RPMI8226 (cell line): ENCODE results near the gene RASIP1.
"Not testable (repeated sequence)": the region's sequence is repeated elsewhere in the genome, so short reads cannot be mapped to it uniquely, and the experiment has no call there.

ENCODE experiments used
- DNase-seq: peaks from one replicate; pipeline ENCODE4 v3.0.0-alpha.2; 2015

The RASIP1 gene, protein sequence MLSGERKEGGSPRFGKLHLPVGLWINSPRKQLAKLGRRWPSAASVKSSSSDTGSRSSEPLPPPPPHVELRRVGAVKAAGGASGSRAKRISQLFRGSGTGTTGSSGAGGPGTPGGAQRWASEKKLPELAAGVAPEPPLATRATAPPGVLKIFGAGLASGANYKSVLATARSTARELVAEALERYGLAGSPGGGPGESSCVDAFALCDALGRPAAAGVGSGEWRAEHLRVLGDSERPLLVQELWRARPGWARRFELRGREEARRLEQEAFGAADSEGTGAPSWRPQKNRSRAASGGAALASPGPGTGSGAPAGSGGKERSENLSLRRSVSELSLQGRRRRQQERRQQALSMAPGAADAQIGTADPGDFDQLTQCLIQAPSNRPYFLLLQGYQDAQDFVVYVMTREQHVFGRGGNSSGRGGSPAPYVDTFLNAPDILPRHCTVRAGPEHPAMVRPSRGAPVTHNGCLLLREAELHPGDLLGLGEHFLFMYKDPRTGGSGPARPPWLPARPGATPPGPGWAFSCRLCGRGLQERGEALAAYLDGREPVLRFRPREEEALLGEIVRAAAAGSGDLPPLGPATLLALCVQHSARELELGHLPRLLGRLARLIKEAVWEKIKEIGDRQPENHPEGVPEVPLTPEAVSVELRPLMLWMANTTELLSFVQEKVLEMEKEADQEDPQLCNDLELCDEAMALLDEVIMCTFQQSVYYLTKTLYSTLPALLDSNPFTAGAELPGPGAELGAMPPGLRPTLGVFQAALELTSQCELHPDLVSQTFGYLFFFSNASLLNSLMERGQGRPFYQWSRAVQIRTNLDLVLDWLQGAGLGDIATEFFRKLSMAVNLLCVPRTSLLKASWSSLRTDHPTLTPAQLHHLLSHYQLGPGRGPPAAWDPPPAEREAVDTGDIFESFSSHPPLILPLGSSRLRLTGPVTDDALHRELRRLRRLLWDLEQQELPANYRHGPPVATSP

DNA sequence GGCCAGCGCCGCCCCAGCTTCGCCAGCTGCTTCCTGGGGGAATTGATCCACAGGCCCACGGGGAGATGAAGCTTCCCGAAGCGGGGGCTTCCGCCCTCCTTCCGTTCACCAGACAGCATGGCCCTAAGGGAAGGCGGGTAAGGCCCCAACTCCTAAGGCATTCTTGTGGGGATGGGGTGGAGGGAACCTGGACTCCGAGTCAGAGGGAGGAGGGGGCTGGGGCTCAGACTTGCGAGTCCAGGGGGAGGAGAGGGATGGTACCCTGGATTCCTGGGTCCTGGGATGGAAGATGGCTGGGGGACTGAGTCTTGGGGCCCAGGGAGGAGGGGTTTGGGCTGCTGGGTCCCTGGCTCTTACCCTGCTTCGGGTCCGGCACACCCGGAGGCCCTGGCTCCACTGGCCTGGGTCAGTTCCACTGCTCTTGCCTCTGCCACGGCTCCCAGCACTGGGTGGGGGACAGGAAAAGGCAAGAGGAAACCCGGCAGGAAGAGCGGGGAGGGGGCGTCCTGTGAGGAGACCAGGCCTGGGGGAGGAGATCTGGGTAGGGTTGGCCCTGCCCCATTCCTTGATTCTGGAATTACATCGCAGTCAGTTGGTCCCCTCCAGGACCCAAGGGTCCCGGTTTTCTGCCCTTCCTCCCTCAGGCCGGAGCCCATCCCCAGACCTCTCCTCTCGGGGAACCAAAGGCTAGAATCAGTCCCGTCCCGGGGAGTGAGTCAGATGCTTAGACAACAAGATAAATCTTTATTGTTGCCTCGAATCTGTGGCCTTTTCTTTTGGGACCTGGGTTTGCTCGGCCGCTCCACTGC is at the start of gene RASIP1:
Gene RASIP1 (minus strand): TSS at position 447 of the 809 bp plus-strand sequence. CDS start 328 bp downstream, at position 119.
- no peak for DNase-seq

DNA sequence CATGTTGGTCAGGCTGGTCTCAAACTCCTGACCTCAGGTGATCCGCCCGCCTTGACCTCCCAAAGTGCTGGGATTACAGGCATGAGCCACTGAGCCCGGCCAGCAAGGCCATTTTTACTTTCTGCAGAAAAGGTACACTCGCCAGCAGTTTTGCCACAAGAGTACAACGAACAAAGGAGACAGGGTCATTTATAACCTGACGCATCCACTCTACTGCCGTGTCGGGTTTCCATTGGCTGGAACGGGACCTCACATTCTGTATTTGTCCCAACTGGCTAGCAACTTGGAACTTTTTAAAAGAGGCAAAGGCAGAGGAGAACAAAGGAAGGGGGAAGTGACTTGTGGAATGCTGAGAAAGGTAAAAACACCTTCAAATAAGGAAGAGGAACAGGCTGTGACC is 46.9 kb upstream of the RASIP1 start:
- DNase-seq, result not testable (repeated sequence)

DNA sequence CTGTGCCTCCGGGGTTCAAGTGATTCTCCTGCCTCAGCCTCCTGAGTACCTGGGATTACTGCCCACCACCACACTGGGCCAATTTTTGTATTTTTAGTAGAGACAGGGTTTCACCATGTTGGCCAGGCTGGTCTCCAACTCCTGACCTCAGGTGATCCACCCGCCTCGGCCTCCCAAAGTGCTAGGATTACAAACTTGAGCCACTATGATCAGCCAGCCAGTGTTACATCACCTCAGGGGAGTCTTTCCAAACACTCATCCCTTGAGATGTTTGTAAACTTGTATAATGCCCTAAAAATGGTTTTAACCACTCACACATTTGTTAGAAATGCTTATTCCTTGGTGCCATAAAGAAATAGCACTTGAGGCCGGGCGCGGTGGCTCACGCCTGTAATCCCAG is 46.0 kb upstream of the RASIP1 start:
- not testable (repeated sequence) for DNase-seq

DNA sequence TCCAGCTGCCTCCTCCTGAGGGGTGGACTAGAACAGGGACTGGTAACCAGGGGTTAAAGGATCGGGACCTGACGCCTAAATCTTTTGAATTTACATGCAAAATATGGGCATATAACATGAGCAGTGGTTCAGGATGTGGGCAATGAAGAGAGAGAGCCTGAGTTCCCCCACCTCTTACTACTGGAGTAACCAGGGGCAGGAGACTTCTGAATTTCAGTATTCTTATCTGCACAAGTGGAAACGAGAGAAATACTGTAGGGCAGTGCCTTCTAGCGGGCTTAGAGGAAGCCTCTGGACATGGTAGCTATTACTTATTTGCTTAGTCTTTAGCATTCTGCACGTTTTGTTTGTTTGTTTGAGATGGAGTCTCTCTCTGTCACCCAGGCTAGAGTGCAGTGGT is 44.1 kb upstream of the RASIP1 start:
- DNase-seq, result peak; percentile 26

DNA sequence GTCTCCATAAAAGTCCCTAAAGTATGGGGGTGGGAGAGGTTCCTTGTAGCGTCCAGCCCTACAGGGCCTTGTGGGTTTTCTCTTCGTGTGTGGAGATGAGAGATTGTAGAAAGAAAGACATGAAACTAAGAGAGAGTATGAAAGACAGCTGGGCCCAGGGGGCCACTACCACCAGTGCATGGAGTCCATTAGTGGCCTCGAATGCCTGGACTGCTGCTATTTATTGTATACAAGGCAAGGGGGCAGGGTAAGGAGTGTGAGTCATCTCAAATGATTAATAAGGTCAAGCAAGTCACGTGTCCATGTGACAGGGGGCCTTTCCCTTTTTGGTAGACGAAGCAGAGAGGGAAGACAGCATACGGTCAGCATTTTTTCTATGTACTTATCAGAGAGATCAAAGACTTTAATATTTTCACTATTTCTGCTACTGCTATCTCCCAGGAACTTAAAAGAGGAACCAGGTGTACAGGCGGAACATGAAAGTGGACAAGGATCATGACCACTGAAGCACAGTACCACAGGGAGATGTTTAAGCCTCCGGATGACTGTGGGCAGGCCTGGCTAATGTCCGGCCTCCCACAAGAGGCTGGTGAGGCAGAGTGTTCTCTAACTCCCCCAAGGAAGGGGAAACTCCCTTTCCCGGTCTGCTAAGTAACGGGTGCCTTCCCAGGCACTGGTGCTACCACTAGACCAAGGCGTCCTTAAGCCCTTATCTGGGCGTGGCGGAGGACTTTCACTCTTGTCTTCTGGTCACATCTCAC is 40.4 kb upstream of the RASIP1 start:
- DNase-seq, result peak; percentile 44

DNA sequence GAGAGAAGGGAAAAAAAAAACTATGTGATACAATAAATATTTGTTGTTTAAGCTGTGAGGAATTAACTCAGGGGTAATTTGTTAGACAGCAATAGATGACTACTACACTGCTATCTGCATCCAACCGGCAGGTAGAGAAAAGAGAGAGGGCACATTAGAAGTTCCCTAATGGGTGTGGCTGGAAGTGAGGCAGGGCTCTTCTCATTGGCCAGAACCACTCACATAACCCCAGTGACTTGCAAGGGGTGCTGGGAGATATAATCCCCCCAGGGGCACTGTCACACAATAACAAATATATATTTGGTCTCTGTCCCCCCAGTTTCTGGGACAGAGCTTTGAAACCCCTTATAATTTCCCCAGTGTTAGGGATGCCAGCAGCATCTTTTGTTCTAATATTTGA is 39.2 kb upstream of the RASIP1 start:
- DNase-seq, result no peak

DNA sequence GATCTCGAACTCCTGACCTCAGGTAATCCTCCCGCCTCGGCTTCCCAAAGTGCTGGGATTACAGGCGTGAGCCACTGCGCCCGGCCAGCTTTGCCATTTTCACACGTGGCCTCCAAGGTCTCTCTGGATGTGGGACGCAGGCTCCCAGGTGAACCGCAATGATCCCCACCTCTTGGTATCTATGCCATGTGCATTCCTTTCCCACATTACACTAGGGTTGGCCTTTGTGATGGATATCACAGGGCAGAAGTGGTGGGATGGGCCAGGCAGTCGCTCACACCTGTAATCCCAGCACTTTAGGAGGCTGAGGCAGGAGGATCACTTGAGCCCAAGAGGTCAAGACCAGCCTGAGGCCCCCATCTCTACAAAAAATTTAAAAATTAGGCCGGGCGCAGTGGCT is 37.3 kb upstream of the RASIP1 start:
- DNase-seq, result no peak

DNA sequence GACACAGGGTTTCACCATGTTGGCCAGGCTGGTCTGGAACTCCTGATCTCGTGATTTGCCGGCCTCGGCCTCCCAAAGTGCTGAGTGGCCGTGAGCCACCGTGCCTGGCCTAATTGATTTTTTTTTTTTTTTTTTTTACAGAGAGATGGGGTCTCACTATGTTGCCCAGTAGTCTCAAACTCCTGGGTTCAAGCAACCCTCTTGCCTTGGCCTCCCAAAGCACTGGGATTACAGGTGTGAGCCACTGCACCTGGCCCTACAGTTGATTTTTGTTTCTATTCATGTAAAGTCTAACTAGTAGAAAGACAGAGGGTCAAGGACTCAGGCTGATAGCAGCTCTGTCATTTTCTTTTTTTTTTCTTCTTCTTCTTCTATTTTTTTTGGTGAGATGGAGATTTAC is 36.7 kb upstream of the RASIP1 start:
- no peak for DNase-seq

DNA sequence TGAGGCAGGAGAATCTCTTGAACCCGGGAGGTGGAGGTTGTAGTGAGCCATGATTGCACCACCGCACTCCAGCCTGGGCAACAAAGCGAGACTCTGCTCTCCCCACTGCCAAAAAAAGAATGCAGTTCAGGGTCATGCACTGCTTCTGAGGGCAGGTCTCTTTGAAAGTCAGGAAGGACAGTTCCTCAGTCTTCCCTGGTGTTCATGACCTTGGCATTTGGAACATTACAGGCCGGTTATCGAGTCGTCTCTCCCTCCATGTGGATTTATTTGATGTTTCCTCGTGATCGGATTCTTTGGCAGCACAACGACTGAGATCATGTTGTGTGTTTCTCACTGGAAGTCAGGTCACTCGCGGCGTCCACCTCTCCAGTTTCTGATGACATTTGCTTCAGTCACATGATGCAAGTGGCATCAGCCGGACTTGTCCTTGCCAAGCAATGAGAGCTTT is 32.1 kb upstream of the RASIP1 start:
- no peak for DNase-seq

DNA sequence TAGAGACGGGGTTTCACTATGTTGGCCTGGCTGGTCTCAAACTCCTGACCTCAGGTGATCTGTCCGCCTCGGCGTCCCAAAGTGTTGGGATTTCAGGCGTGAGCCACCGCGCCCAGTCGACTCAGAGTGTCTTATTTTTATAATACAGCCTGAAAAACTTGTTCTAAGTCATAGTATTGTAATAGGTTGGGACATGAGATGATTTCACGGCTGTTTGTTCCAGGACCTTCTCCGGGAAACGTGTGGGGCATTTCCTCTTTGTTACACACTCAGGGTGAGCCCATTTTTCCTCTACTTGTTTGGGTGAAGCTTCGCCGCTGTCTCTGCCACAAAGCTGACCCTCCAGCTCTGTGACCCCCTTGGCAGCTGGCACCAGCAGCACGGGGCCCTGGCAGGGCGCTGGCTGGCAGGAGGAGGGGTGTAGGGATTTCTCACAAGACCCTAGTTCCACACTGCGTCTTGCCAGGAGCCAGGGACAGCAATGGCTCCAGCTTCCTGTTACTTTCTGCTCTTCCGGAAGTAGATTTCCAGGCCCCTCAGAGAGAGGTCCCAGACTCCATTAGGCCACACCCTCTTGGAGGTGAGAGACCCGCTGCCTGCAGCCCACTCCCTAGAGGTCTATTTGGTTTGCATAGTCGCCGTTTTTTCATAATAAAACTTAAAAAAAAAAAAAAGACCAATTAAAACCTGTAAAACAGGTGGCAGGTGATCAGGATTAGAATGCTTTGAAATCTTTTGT is 30.5 kb upstream of the RASIP1 start:
- no peak for DNase-seq

DNA sequence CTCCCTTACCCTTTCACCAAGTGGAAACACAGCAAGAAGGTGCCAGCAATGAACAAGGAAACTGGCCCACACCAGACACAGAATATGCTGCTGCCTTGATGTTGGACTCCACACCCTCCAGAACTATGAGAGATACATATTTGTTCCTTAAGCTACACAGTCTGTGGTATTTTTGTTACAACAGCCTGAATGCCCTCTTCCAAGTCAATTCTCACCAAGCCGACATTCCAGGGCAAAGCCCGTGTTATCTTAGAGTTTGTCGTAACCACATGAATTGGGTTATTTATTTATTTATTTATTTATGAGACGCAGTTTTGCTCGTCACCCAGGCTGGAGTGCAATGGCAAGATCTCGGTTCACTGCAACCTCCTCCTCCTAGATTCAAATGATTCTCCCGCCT is 29.9 kb upstream of the RASIP1 start:
- DNase-seq, result no peak

DNA sequence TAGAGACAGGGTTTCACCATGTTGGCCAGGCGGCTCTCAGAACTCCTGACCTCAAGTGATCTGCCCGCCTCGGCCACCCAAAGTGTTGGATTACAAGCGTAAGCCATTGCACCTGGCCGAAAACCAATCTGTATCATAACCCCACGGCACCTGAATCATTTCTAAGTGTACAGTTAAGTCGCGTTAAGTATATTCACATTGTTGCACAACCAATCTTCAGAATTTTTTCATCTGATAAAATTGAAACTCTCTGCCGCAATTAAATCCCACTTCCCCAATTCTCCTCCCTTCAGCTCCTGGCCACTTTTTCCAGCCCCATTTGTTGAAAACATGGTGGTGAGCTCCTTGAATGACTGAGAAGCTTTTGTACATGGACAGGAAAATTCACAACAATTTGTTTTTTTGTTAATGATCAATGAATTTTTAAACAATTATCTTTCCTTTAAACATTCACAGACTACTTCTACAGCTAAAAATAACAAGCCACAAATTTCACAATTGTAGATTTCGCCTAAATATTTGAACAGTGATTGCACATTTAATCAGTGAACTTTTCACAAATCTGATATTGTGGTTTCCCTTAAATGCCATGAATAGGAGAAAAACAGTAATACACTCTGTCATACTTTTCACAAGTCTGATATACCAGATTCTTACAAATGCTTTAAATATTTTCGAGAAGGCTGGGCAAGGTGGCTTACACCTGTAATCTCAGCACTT is 28.7 kb upstream of the RASIP1 start:
- DNase-seq, result peak; percentile 43

DNA sequence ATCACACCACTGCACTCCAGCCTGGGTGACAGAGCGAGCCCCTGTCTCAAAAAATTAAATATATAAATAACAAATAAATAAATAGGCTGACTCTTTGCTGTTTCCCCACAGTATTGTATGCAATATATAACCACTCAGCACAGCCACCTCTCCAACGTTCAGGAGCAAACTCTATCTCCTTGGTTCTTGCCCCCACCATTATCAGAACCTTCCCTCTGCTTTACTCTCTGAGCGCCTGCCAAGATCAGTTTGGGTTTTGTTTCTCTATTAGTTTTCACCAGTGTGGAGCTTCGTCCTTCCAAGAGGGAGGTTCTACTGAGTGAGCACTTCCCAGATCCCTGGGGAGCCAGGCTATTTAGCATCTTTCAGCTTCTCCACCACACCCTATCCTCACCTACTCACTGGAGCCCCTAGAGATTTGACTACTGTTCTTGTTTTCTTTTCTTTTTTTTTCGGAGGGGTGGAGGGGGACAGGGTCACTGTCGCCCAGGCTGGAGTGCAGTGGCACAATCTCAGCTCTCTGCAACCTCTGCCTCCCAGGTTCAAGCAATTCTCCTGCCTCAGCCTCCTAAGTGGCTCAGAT is 27.9 kb upstream of the RASIP1 start:
- not testable (repeated sequence) for DNase-seq

DNA sequence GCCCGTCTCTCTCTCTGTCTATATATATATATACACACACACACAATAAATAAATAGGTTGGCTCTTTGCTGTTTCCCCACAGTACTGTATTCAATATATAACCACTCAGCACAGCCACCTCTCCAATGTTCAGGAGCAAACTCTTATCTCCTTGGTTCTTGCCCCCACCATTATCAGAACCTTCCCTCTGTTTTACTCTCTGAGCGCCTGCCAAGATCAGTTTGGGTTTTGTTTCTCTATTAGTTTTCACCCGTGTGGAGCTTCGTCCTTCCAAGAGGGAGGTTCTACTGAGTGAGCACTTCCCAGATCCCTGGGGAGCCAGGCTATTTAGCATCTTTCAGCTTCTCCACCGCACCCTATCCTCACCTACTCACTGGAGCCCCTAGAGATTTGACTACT is 25.4 kb upstream of the RASIP1 start:
- DNase-seq, result not testable (repeated sequence)

DNA sequence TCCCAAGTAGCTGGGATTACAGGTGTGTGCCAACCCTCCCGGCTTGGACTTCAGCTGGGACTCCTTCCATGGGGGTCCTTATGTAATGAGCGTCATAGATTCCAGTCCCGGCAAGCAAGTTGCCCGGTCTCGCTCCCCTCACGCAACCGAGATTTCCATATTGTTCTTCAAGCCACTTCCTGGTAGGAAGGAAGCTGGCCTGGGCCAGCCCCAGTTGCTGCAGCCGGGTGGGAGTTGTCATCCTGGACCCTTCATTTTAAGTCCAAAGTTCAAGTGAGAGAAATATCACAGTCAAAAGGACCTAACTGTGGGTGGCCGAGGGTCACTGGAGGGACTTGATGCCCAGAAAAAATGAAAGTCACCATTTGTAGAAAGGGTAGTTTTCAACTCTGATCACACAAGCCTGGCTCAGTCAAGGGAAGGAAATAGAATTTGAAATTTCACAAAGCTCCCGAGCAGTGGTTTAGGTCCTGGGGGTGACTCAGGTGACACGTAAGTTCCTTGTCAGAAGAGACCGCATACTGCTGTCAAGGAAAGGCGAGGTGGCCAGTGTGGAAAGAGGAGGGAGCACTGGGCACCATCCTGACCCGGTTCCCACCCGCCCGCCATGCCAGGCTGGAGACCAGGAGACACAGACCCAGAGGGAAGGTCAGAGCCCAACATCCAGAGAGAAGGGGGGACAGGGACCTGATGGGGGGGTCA is 20.2 kb upstream of the RASIP1 start:
- no peak for DNase-seq

DNA sequence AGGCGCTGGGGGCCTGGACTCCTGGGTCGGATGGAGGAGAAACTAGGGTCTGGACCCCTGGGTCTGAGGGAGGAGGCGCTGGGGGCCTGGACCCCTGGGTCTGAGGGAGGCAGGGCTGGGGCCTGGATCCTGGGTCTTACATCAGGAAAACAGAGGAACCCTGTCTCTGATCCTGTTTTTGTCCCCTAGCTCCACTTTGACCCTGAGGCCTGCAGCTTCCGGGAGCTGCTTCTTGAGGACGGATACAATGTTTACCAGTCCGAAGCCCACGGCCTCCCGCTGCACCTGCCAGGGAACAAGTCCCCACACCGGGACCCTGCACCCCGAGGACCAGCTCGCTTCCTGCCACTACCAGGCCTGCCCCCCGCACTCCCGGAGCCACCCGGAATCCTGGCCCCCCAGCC is 17.3 kb upstream of the RASIP1 start:
- DNase-seq, result no peak

DNA sequence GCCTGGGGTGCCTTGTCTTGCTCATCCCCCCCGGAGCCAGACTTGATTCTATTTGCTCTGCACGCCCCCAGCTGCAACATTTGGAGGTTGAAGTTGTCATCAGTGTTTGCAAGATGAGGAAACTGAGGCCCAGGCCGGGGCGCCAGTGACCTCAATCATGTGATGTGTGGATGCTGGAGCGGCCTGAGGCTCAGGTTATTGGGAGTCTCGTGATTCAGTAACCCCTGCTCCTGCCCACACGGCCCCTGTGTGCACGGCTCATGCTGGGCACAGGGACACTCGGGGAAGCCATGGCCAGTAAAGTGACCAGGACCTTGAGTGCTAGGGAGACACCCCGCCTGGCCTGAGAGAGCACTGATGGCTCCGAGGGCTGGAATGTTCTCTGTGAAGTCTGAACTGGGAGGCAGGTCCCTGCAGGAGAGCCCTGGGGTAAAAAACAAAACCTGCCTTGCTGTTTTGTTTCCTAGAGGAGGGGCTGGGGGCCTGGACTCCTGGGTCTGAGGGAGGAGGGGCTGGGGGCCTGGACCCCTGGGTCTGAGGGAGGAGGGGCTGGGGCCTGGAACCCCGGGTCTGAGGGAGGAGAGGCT is 16.8 kb upstream of the RASIP1 start:
- DNase-seq, result no peak

DNA sequence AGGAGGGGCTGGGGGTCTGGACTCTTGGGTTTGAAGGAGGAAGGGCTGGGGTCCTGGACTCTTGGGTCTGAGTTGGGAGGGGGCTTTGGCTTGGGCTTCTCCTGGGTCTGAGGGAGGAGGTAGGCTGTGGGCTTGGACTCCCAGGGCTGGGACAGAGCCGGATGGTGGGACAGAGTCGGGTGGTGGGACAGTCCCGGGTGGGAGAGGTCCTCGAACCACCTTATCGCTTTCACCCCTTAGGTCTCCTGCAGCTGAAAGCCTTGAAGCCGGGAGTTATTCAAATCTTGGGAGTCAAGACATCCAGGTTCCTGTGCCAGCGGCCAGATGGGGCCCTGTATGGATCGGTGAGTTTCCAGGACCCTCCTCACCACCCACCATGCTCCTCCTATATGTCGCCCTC is 16.3 kb upstream of the RASIP1 start:
- no peak for DNase-seq

DNA sequence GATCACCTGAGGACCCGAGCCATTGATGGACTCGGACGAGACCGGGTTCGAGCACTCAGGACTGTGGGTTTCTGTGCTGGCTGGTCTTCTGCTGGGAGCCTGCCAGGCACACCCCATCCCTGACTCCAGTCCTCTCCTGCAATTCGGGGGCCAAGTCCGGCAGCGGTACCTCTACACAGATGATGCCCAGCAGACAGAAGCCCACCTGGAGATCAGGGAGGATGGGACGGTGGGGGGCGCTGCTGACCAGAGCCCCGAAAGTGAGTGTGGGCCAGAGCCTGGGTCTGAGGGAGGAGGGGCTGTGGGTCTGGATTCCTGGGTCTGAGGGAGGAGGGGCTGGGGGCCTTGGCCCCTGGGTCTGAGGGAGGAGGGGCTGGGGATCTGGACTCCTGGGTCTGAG is 15.8 kb upstream of the RASIP1 start:
- DNase-seq, result no peak
